MV-4-11 (cell line): Measurements from ENCODE around the gene ARRDC2.

Experiments used
- DNase-seq: peaks from one replicate; lab custom pipeline; 2025; lab: John Stamatoyannopoulos, UW

The ARRDC2 gene

GRCh38 chr19:18058208-18059009, 50.4 kb downstream of the ARRDC2 start:
- DNase-seq: peak; percentile 71

GRCh38 chr19:18059297-18059696, 51.3 kb downstream of the ARRDC2 start:
- DNase-seq: no peak

GRCh38 chr19:18059902-18060301, 51.9 kb downstream of the ARRDC2 start:
- DNase-seq: peak; percentile 6

GRCh38 chr19:18060472-18060871, 52.5 kb downstream of the ARRDC2 start:
- no peak for DNase-seq

- no peak for DNase-seq
Measured at GRCh38 chr19:18062028-18062427, 54.1 kb downstream of the ARRDC2 start.

GRCh38 chr19:18063463-18063862, 55.5 kb downstream of the ARRDC2 start:
- DNase-seq: no peak
